H9 (cell line): ENCODE results near the gene POFUT2. TPM values are rescaled to one million over a fixed set of nuclear protein-coding genes. Genes with fewer than 3 reads are reported as not detected.

Source experiments
- DNase-seq: peaks from one replicate; pipeline ENCODE4 v3.0.0-alpha.2; 2017
- H2AFZ ChIP-seq: one replicate; pipeline ENCODE4 v1.6.1; 2013; ENCODE audit warnings: mild to moderate bottlenecking, low read length, control low read depth, moderate library complexity
- H2AK5ac ChIP-seq: 2 replicates; pipeline ENCODE4 v1.6.1; 2013; ENCODE audit warnings: low read length, control low read depth, mixed read lengths; ENCODE audit not compliant: insufficient read length
- H2BK120ac ChIP-seq: one replicate; pipeline ENCODE4 v1.6.1; 2013; ENCODE audit warnings: low read depth, mild to moderate bottlenecking, low read length, control low read depth, inconsistent platforms; ENCODE audit not compliant: poor library complexity, severe bottlenecking
- H2BK12ac ChIP-seq: 2 replicates; pipeline ENCODE4 v1.6.1; 2013; ENCODE audit warnings: low read length, control low read depth, mixed read lengths, low read depth; ENCODE audit not compliant: insufficient read length
- H2BK15ac ChIP-seq: 2 replicates; pipeline ENCODE4 v1.6.1; 2013; ENCODE audit warnings: low read depth, low read length, control low read depth
- H2BK20ac ChIP-seq: one replicate; pipeline ENCODE4 v1.6.1; 2013; ENCODE audit warnings: low read depth, mild to moderate bottlenecking, low read length, control low read depth, inconsistent platforms; ENCODE audit not compliant: poor library complexity, severe bottlenecking
- H2BK5ac ChIP-seq: 2 replicates; pipeline ENCODE4 v1.6.1; 2013; ENCODE audit warnings: low read length, control low read depth, mixed read lengths; ENCODE audit not compliant: insufficient read length
- H3K14ac ChIP-seq: 2 replicates; pipeline ENCODE4 v1.6.1; 2013; ENCODE audit warnings: low read length, control low read depth; ENCODE audit not compliant: insufficient read depth
- H3K18ac ChIP-seq: 2 replicates; pipeline ENCODE4 v1.6.1; 2013; ENCODE audit warnings: low read depth, mild to moderate bottlenecking, mixed read lengths, low read length, control low read depth; ENCODE audit not compliant: insufficient read length
- H3K23ac ChIP-seq: 2 replicates; pipeline ENCODE4 v1.6.1; 2013; ENCODE audit warnings: low read length, control low read depth, mixed read lengths, low read depth; ENCODE audit not compliant: insufficient read length
- H3K23me2 ChIP-seq: 2 replicates; pipeline ENCODE4 v1.6.1; 2013; ENCODE audit warnings: low read depth, mild to moderate bottlenecking, mixed read lengths, low read length, control low read depth; ENCODE audit not compliant: insufficient read length, poor library complexity, severe bottlenecking
- H3K27ac ChIP-seq: 2 replicates; pipeline ENCODE4 v1.5.1; 2013; ENCODE audit warnings: low read length, control low read depth, mixed read lengths, low read depth; ENCODE audit not compliant: insufficient read length
- H3K27me3 ChIP-seq: 2 replicates; pipeline ENCODE4 v1.6.1; 2013; ENCODE audit warnings: low read length, control low read depth, inconsistent platforms; ENCODE audit not compliant: insufficient read depth
- H3K4ac ChIP-seq: 2 replicates; pipeline ENCODE4 v1.6.1; 2013; ENCODE audit warnings: low read depth, mild to moderate bottlenecking, control low read depth, inconsistent platforms, low read length, moderate library complexity
- H3K4me1 ChIP-seq: 2 replicates; pipeline ENCODE4 v1.6.1; 2013; ENCODE audit warnings: low read length, control low read depth, inconsistent platforms; ENCODE audit not compliant: insufficient read depth
- H3K4me2 ChIP-seq: 2 replicates; pipeline ENCODE4 v1.6.1; 2013; ENCODE audit warnings: low read length, control low read depth, mixed read lengths; ENCODE audit not compliant: insufficient read length, insufficient read depth
- H3K56ac ChIP-seq: 2 replicates; pipeline ENCODE4 v1.6.1; 2013; ENCODE audit warnings: low read depth, mild to moderate bottlenecking, mixed read lengths, low read length, control low read depth; ENCODE audit not compliant: insufficient read length
- H3K79me1 ChIP-seq: 2 replicates; pipeline ENCODE4 v1.6.1; 2013; ENCODE audit warnings: low read depth, mild to moderate bottlenecking, moderate library complexity, low read length, control low read depth, inconsistent platforms; ENCODE audit not compliant: insufficient read depth, poor library complexity, severe bottlenecking
- H3K79me2 ChIP-seq: 2 replicates; pipeline ENCODE4 v1.6.1; 2013; ENCODE audit warnings: low read length, control low read depth, inconsistent platforms; ENCODE audit not compliant: insufficient read depth
- H3K9ac ChIP-seq: 2 replicates; pipeline ENCODE4 v1.6.1; 2013; ENCODE audit warnings: low read length, control low read depth, mixed read lengths; ENCODE audit not compliant: insufficient read length; ENCODE audit errors: extremely low read depth
- H3K9me3 ChIP-seq: one replicate; pipeline ENCODE4 v1.6.1; 2013; ENCODE audit warnings: low read depth, low read length, inconsistent platforms; ENCODE audit not compliant: control insufficient read depth
- H3T11ph ChIP-seq: one replicate; pipeline ENCODE4 v1.6.1; 2013; ENCODE audit warnings: mild to moderate bottlenecking, low read length, control low read depth, inconsistent platforms
- H4K20me1 ChIP-seq: one replicate; pipeline ENCODE4 v1.6.1; 2013; ENCODE audit not compliant: control insufficient read depth, insufficient read length, insufficient read depth
- H4K5ac ChIP-seq: 2 replicates; pipeline ENCODE4 v1.6.1; 2013; ENCODE audit warnings: low read depth, mild to moderate bottlenecking, mixed read lengths, low read length, control low read depth; ENCODE audit not compliant: insufficient read length
- H4K8ac ChIP-seq: replicated peaks from 2 replicates; pipeline ENCODE4 v1.6.1; 2013; ENCODE audit warnings: low read length, control low read depth, mixed read lengths, low read depth; ENCODE audit not compliant: insufficient read length
- H4K91ac ChIP-seq: 2 replicates; pipeline ENCODE4 v1.6.1; 2013; ENCODE audit warnings: low read depth, mild to moderate bottlenecking, moderate library complexity, mixed read lengths, low read length, control low read depth; ENCODE audit not compliant: insufficient read length
- H3K27ac Mint-ChIP-seq, 3 experiments: 2 replicates in 2 of 3; 3 replicates in 1 of 3; pipeline ENCODE4 v1.8.0; 2020 to 2021; ENCODE audit warnings: mixed read lengths in 3 of 3, mild to moderate bottlenecking in 1 of 3, moderate library complexity in 1 of 3
- H3K27me3 Mint-ChIP-seq: 2 replicates; pipeline ENCODE4 v1.8.0; 2021; ENCODE audit warnings: low read depth, mild to moderate bottlenecking, moderate library complexity, mixed read lengths
- H3K36me3 Mint-ChIP-seq, 3 experiments: 2 replicates in 2 of 3; 3 replicates in 1 of 3; pipeline ENCODE4 v1.8.0; 2020 to 2021; ENCODE audit warnings: low read depth in 3 of 3, mixed read lengths in 3 of 3; ENCODE audit not compliant: insufficient read depth in 1 of 3
- H3K4me1 Mint-ChIP-seq, 2 experiments: 2 replicates each; pipeline ENCODE4 v1.8.0; 2020; ENCODE audit warnings: mixed read lengths in 2 of 2
- H3K4me3 Mint-ChIP-seq, 2 experiments: 2 replicates in 1 of 2; 3 replicates in 1 of 2; pipeline ENCODE4 v1.8.0; 2020 to 2021; ENCODE audit warnings: mild to moderate bottlenecking in 2 of 2, mixed read lengths in 2 of 2, moderate library complexity in 1 of 2
- H3K9me3 Mint-ChIP-seq, 2 experiments: 2 replicates in 1 of 2; 3 replicates in 1 of 2; pipeline ENCODE4 v1.8.0; 2020; ENCODE audit warnings: mild to moderate bottlenecking in 2 of 2, mixed read lengths in 2 of 2, moderate library complexity in 1 of 2
- CTCF ChIP-seq: fragments of 200-600 bp; sonication (generic); conservative IDR thresholded peaks from 3 replicates; pipeline ENCODE4 v1.8.0; 2021; ENCODE audit warnings: antibody characterized with exemption, mild to moderate bottlenecking
- WGBS: extraction: QIAGEN DNeasy Blood & Tissue Kit; methylation state at CpG from one replicate; pipeline ENCODE4 v1.1.7; 2013; ENCODE audit warnings: missing lambda C conversion rate, low lambda C conversion rate, mixed read lengths; ENCODE audit not compliant: insufficient read length; ENCODE audit errors: extremely low coverage; 5-methylcytosine and 5-hydroxymethylcytosine counted together
- total RNA-seq: library from RNA; stranded (reverse); gene quantifications from 2 replicates; pipeline ENCODE4 v1.2.1, GENCODE V29; 2021

POFUT2 gene
- total RNA-seq, 1 experiment from 2014 or later, result 34.8 TPM

- peak overlapping the region; percentile 42 to 50 for H3K4me3 Mint-ChIP-seq
These were observed 2.3 kb downstream of the POFUT2 start for GRCh38 chr21:45285266-45285931.

More at GRCh38 chr21:45285266-45285931, 2.3 kb downstream of the POFUT2 start:
- no peak for TF ChIP-seq CTCF
- H4K91ac ChIP-seq, result no peak overlapping the region
- no peak overlapping the region for H3K14ac ChIP-seq
- no peaks in the 10 kb centered on the region for H3K9me3 ChIP-seq
- no peaks in the 10 kb centered on the region for H3K27me3 ChIP-seq
- peak; percentile 14 for DNase-seq
- H3K56ac ChIP-seq, result no peak overlapping the region
- no peak overlapping the region for H4K8ac ChIP-seq
- no peaks in the 10 kb centered on the region for H3K79me2 ChIP-seq
- no peak overlapping the region for H3K9ac ChIP-seq
- WGBS, result no CpG with 5 or more reads among the region's 28 CpGs
- H2AFZ ChIP-seq, result no peak overlapping the region
- no peaks in the 10 kb centered on the region for H3K9me3 Mint-ChIP-seq
- peaks cover 4% of the 10 kb centered on the region for H3K23me2 ChIP-seq
- no peaks in the 10 kb centered on the region for H4K20me1 ChIP-seq
- H3K18ac ChIP-seq, result no peak overlapping the region
- peaks cover 32 to 54% (median 41%) of the 10 kb centered on the region in 3 experiments for H3K36me3 Mint-ChIP-seq
- no peak overlapping the region for H3K4me2 ChIP-seq
- no peaks in the 10 kb centered on the region for H3K27me3 Mint-ChIP-seq
- H2BK5ac ChIP-seq, result no peak overlapping the region
- H2BK15ac ChIP-seq, result no peak overlapping the region
- peaks cover 7 to 9% of the 10 kb centered on the region in 2 experiments for H3K4me1 Mint-ChIP-seq
- no peak overlapping the region for H2AK5ac ChIP-seq
- H3K27ac Mint-ChIP-seq, result peak overlapping the region in 2 of 3 experiments; percentile 33 to 71; a peak in 2 of 7 replicates
- H2BK120ac ChIP-seq, result no peak overlapping the region
- no peaks in the 10 kb centered on the region for H3K4me1 ChIP-seq
- H4K5ac ChIP-seq, result no peak overlapping the region
- H3K27ac ChIP-seq, result no peak overlapping the region
- H2BK12ac ChIP-seq, result no peak overlapping the region
- no peaks in the 10 kb centered on the region for H3K79me1 ChIP-seq
- H3T11ph ChIP-seq, result no peak overlapping the region
- H3K4ac ChIP-seq, result no peak overlapping the region
- H3K23ac ChIP-seq, result no peak overlapping the region
- no peak overlapping the region for H2BK20ac ChIP-seq
